ENCODE measurements around the gene MOCS3.

- TF ChIP-seq EZH2 (IDR thresholded peaks at IDR 0.05; ENCODE audit: insufficient read depth, poor library complexity, severe bottlenecking), result no peak
- no peak for TF ChIP-seq EZH2phosphoT487 (IDR thresholded peaks at IDR 0.05; ENCODE audit: insufficient read depth, low read depth)
Measured at GRCh38 chr20:50957276-50957675, 1.3 kb upstream of the MOCS3 start.
